Subcutaneous abdominal adipose tissue (tissue), 5 donors: ENCODE data around the gene MITF.
A peak's percentile ranks its signal among the peaks of the same experiment; 100 is the strongest.
"Not testable (repeated sequence)": the region's sequence is repeated elsewhere in the genome, so short reads cannot be mapped to it uniquely, and the experiment has no call there.

Experiments used
- H3K27ac ChIP-seq: one replicate; pipeline ENCODE4 v1.7.0; 2013; ENCODE audit warnings: low read depth, mild to moderate bottlenecking, inconsistent platforms, low read length, moderate library complexity
- H3K27me3 ChIP-seq, 5 donors: one replicate each; pipeline ENCODE4 v1.7.0; 2013; ENCODE audit warnings: low read length in 5 of 5, inconsistent platforms in 1 of 5; ENCODE audit not compliant: control insufficient read depth in 5 of 5, insufficient read depth in 4 of 5
- H3K36me3 ChIP-seq, 5 donors: one replicate each; pipeline ENCODE4 v1.7.0; 2013; ENCODE audit warnings: low read length in 5 of 5; ENCODE audit not compliant: control insufficient read depth in 5 of 5, insufficient read depth in 5 of 5
- H3K4me1 ChIP-seq, 5 donors: one replicate each; pipeline ENCODE4 v1.7.0; 2013; ENCODE audit warnings: low read length in 5 of 5, mild to moderate bottlenecking in 3 of 5, moderate library complexity in 1 of 5; ENCODE audit not compliant: control insufficient read depth in 5 of 5, insufficient read depth in 5 of 5
- H3K4me3 ChIP-seq, 5 donors: one replicate each; pipeline ENCODE4 v1.7.0; 2013; ENCODE audit warnings: low read length in 5 of 5, low read depth in 1 of 5
- H3K9ac ChIP-seq, 5 donors: one replicate each; pipeline ENCODE4 v1.7.0; 2013; ENCODE audit warnings: low read length in 5 of 5, mild to moderate bottlenecking in 4 of 5, moderate library complexity in 3 of 5
- H3K9me3 ChIP-seq, 5 donors: one replicate each; pipeline ENCODE4 v1.7.0; 2013; ENCODE audit warnings: low read length in 5 of 5; ENCODE audit not compliant: control insufficient read depth in 5 of 5
- donor health status: healthy.
- donor health status: healthy.
- donor health status: healthy.
- donor health status: healthy.
- donor health status: healthy.

Gene MITF

GRCh38 chr3:69777582-69777967 is 38.3 kb downstream of the MITF start:
- Histone ChIP-seq H3K27ac (no peak overlapping the region), H3K9me3 (no peaks in the 10 kb centered on the region), H3K4me3 (no peak overlapping the region), H3K36me3 (no peaks in the 10 kb centered on the region), H3K9ac (no peak overlapping the region), H3K4me1 (peaks cover 0 to 17% (median 9%) of the 10 kb centered on the region in 5 donors), H3K27me3 (no peaks in the 10 kb centered on the region)

DNA sequence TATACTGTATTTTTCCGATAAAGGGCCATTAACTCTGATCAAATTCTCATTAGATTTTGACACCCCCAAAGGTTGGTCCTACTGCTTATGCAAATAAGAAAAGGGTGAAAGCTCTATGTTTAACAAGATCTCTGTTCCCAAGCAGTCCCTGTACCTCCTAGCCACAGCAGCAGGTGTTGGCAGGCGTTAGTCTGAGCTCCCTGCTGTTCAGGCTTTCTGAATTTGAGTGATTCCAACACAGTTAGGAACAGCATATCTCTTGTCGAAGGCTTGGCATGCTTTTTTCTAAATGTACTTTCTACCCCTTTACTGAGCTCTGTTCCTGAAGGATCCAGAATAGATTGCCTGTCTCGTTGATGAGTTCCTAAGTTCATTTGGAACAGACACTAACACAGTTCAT is 42.3 kb downstream of the MITF start:
- no peak overlapping the region for H3K27ac ChIP-seq
- H3K36me3 ChIP-seq = no peaks in the 10 kb centered on the region
- H3K4me1 ChIP-seq = peaks cover 4 to 21% (median 17%) of the 10 kb centered on the region in 5 donors
- H3K4me3 ChIP-seq = no peak overlapping the region
- H3K9me3 ChIP-seq = no peaks in the 10 kb centered on the region
- H3K9ac ChIP-seq = no peak overlapping the region
- H3K27me3 ChIP-seq = no peaks in the 10 kb centered on the region

DNA sequence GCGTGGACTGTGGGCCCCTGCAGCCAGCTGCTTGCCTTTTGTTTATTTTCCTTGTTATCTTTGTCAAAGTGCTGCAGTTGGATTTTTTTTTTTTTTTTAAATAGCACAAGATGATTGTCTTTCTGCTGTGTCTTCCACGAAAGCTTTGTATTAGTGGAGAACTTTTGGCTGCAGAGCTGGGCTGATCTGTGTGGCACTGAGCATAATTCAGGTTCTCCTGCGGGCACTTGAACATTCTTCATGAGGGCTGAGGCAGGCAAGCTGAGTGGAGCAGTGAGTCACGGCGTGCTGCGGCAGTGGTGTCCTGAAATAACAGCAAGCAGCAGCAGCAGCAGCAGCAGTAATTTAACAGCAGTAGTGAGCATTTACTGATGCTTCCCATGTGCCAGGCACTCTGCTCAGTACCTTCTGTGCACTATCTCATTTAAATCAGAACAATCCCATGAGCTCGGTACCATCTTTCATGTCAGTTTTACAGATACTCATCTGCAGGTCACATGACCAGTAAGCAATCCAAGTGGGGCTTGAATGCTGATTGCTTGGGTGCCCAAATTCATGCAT is 45.8 kb downstream of the MITF start:
- Histone ChIP-seq H3K9ac (no peak overlapping the region), H3K27me3 (no peaks in the 10 kb centered on the region)

GRCh38 chr3:69785769-69786320 is 46.6 kb downstream of the MITF start:
- no peaks in the 10 kb centered on the region for H3K9me3 ChIP-seq
- no peaks in the 10 kb centered on the region for H3K36me3 ChIP-seq
- H3K27me3 ChIP-seq = no peaks in the 10 kb centered on the region
- no peak overlapping the region for H3K27ac ChIP-seq
- H3K9ac ChIP-seq = no peak overlapping the region
- H3K4me1 ChIP-seq = peaks cover 4 to 38% (median 33%) of the 10 kb centered on the region in 5 donors
- no peak overlapping the region for H3K4me3 ChIP-seq

More for the DNA sequence above, 45.8 kb downstream of the MITF start:
- H3K4me3 ChIP-seq = peak overlapping the region in 1 of 5 donors; percentile 38
- peak overlapping the region; percentile 24 for H3K27ac ChIP-seq
- H3K36me3 ChIP-seq = no peaks in the 10 kb centered on the region
- peaks cover 4 to 34% (median 25%) of the 10 kb centered on the region in 5 donors for H3K4me1 ChIP-seq
- H3K9me3 ChIP-seq = no peaks in the 10 kb centered on the region

GRCh38 chr3:69786854-69787253 is 47.6 kb downstream of the MITF start:
- peak overlapping the region; percentile 64 for H3K27ac ChIP-seq
- H3K4me3 ChIP-seq = no peak overlapping the region
- H3K27me3 ChIP-seq = no peaks in the 10 kb centered on the region
- H3K36me3 ChIP-seq = no peaks in the 10 kb centered on the region
- no peak overlapping the region for H3K9ac ChIP-seq
- H3K4me1 ChIP-seq = peaks cover 6 to 47% (median 41%) of the 10 kb centered on the region in 5 donors
- no peaks in the 10 kb centered on the region for H3K9me3 ChIP-seq

DNA sequence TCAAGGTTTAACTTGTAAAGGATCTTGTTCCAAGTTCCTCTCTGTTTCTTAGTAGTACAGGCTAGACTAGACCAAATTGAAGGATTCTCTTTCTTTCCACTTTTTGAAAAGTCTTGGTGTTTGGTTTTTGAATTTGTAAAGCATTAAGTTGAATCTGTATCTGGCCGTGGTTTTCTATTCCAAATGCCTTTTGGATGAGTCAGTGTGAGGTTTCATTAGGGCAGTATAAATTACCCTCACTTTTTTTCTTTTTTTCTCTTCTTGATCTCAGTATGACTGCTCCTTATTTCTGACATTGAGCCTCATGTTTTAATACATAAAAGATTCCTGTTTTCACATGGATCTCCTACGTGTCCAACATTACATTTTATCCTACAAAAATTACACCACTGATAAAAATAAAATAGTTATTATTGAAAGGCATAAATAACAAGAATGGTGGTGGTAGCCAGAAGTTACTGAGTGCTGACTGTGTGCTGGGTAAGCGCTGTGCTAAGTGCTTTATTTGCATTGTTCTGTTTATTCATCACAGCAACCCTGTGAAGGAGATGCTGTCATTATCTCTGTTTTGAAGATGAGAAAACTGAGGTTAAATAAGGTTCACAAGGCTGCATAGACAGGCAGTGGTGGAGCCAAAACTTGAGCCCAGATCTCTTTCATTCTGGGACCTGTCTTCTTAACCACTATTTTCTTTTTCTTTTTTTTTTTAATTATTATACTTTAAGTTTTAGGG is 48.3 kb downstream of the MITF start:
- Histone ChIP-seq H3K4me3 (no peak overlapping the region), H3K9me3 (no peaks in the 10 kb centered on the region), H3K36me3 (no peaks in the 10 kb centered on the region), H3K4me1 (peaks cover 6 to 52% (median 46%) of the 10 kb centered on the region in 5 donors), H3K9ac (no peak overlapping the region), H3K27me3 (no peaks in the 10 kb centered on the region), H3K27ac (peak overlapping the region; percentile 64)

DNA sequence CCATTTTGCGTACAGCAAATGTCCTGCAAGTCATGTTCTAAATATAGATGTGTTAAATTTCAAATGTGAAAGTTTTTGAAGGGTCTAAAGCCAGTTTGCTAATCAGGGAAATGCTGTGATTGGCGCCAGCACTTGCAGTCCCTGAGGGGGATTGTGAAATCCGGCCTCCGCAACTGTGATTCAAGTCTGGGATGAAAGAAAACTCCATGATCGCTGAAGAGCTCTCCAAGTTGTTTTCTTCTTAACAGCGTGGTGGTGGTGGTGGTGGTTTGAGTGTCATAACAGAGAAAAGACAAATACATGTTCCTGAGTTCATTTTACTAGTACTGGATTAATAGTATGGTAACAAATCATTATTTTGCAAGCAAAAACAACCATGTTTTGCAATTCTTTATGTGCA is 51.8 kb downstream of the MITF start:
- no peaks in the 10 kb centered on the region for H3K36me3 ChIP-seq
- peaks cover 3 to 35% (median 31%) of the 10 kb centered on the region in 5 donors for H3K4me1 ChIP-seq
- H3K27me3 ChIP-seq = no peaks in the 10 kb centered on the region
- H3K4me3 ChIP-seq = peak overlapping the region in 1 of 5 donors; percentile 28
- H3K27ac ChIP-seq = peak overlapping the region; percentile 82
- no peak overlapping the region for H3K9ac ChIP-seq
- no peaks in the 10 kb centered on the region for H3K9me3 ChIP-seq

DNA sequence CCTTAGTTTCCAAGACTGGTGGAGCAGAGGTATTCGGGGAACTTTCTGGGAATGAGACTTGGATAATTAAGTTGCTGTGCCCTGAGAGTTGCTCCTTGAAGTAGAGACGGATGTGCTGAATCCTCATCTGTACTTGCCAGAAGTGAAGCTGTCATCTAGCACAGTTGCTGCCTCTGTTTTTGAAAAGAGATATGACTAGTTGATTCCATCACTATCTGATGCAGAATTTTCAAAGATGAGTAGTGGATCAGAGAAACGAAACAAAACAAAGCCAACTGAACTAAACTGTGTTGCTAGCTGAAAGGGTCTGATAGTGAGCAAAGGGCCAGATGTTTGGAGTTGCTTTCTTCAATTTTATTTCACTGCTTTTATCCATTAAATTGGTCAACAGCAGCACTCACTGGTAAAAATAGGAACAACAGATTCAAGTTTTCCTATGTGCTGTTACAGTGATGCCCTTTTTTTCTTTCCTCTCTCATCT is 52.7 kb downstream of the MITF start:
- Histone ChIP-seq H3K9ac (peak overlapping the region in 1 of 5 donors; percentile 19), H3K4me3 (peak overlapping the region in 2 of 5 donors; percentile 28 to 29), H3K4me1 (peaks cover 3 to 31% (median 26%) of the 10 kb centered on the region in 5 donors), H3K27ac (peak overlapping the region; percentile 82), H3K36me3 (no peaks in the 10 kb centered on the region), H3K27me3 (no peaks in the 10 kb centered on the region), H3K9me3 (no peaks in the 10 kb centered on the region)

DNA sequence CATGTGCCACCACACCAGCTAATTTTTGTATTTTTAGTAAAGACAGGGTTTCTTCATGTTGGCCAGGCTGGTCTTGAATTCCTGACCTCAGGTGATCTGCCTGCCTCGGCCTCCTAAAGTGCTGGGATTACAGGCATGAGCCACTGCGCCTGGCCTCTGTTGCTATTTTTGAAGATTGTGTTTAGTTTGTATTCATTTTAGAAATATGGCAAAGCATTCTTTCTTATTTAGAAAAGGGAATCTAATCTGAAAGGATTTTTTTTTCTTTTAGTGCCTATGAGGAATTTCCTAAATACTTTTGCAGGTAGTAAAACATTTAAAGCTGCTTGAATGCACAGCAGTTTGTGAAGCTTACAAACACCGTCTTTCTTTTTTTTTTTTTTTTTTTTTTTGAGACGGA is 56.9 kb downstream of the MITF start:
- H3K27ac ChIP-seq, H3K4me3 ChIP-seq, H3K9ac ChIP-seq, H3K9me3 ChIP-seq, H3K27me3 ChIP-seq, H3K36me3 ChIP-seq: not testable (repeated sequence)
- peaks cover 3 to 13% (median 12%) of the 10 kb centered on the region in 5 donors for H3K4me1 ChIP-seq

GRCh38 chr3:69803681-69804270 is 64.5 kb downstream of the MITF start:
- Histone ChIP-seq H3K4me3 (no peak overlapping the region), H3K27me3 (no peaks in the 10 kb centered on the region), H3K9ac (no peak overlapping the region), H3K36me3 (no peaks in the 10 kb centered on the region), H3K4me1 (peaks cover 0 to 8% (median 0%) of the 10 kb centered on the region in 5 donors), H3K27ac (no peak overlapping the region), H3K9me3 (no peaks in the 10 kb centered on the region)
